T-helper 2 cell treated with Interferon-gamma antibody and Interleukin-4, amounts not matched to agents 5 μg/mL and 100 μg/mL, for 36 hours (primary cell): ENCODE results near the gene RHOG.

Source experiments
- DNase-seq: peaks from one replicate; pipeline ENCODE4 v3.0.0; 2021; ENCODE audit warnings: low spot score
- H3K27ac Mint-ChIP-seq: one replicate; pipeline ENCODE4 v1.8.0; 2021; ENCODE audit warnings: mild to moderate bottlenecking, mixed read lengths
- H3K27me3 Mint-ChIP-seq: one replicate; pipeline ENCODE4 v1.8.0; 2021; ENCODE audit warnings: low read depth, mixed read lengths
- H3K36me3 Mint-ChIP-seq: one replicate; pipeline ENCODE4 v1.8.0; 2021; ENCODE audit warnings: low read depth, mixed read lengths
- H3K4me1 Mint-ChIP-seq: one replicate; pipeline ENCODE4 v1.8.0; 2021; ENCODE audit warnings: low read depth, mixed read lengths
- H3K4me3 Mint-ChIP-seq: one replicate; pipeline ENCODE4 v1.8.0; 2022; ENCODE audit warnings: mild to moderate bottlenecking, moderate library complexity, mixed read lengths
- H3K9me3 Mint-ChIP-seq: one replicate; pipeline ENCODE4 v1.8.0; 2021; ENCODE audit warnings: mixed read lengths

Gene RHOG

GRCh38 chr11:3834664-3835461 is 5.9 kb downstream of the RHOG start:
- Mint-ChIP-seq H3K9me3 (no peaks in the 10 kb centered on the region), H3K36me3 (peaks cover 63% of the 10 kb centered on the region), H3K27ac (peak overlapping the region; percentile 82), H3K27me3 (no peaks in the 10 kb centered on the region), H3K4me1 (peaks cover 77% of the 10 kb centered on the region), H3K4me3 (peak overlapping the region; percentile 99)
- DNase-seq, result no peak

GRCh38 chr11:3834349-3834663 is 6.5 kb downstream of the RHOG start:
- Mint-ChIP-seq H3K36me3 (peaks cover 58% of the 10 kb centered on the region), H3K9me3 (no peaks in the 10 kb centered on the region), H3K27me3 (no peaks in the 10 kb centered on the region), H3K4me3 (peak overlapping the region; percentile 99), H3K27ac (peak overlapping the region; percentile 32), H3K4me1 (peaks cover 71% of the 10 kb centered on the region)
- DNase-seq, result no peak

GRCh38 chr11:3833449-3833848 is 7.3 kb downstream of the RHOG start:
- Mint-ChIP-seq H3K9me3 (no peaks in the 10 kb centered on the region), H3K4me1 (peaks cover 64% of the 10 kb centered on the region), H3K36me3 (peaks cover 51% of the 10 kb centered on the region), H3K27me3 (no peaks in the 10 kb centered on the region), H3K4me3 (peak overlapping the region; percentile 21), H3K27ac (peak overlapping the region; percentile 32)
- no peak for DNase-seq

DNA sequence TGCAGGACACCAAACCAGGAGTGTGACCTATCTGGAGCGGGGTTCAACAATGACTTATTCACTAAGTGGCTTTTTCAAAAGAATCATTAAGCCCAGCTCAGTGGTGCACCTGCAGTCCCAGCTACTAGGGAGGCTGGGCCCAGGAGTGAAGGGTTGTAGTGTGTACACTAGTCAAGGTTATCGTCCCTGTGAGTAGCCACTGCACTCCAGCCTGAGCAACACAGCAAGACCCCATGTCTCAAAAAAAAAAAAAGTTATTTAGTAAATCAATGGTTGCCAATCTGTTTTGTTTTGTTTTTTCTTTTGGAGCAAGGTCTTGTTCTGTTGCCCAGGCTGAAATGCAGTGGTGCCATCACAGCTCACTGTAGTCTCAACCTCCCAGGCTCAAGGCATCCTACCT is 7.9 kb downstream of the RHOG start:
- Mint-ChIP-seq H3K27me3 (no peaks in the 10 kb centered on the region), H3K9me3 (no peaks in the 10 kb centered on the region), H3K36me3 (peaks cover 50% of the 10 kb centered on the region), H3K27ac (peak overlapping the region; percentile 23), H3K4me1 (peaks cover 59% of the 10 kb centered on the region), H3K4me3 (no peak overlapping the region)
- no peak for DNase-seq

DNA sequence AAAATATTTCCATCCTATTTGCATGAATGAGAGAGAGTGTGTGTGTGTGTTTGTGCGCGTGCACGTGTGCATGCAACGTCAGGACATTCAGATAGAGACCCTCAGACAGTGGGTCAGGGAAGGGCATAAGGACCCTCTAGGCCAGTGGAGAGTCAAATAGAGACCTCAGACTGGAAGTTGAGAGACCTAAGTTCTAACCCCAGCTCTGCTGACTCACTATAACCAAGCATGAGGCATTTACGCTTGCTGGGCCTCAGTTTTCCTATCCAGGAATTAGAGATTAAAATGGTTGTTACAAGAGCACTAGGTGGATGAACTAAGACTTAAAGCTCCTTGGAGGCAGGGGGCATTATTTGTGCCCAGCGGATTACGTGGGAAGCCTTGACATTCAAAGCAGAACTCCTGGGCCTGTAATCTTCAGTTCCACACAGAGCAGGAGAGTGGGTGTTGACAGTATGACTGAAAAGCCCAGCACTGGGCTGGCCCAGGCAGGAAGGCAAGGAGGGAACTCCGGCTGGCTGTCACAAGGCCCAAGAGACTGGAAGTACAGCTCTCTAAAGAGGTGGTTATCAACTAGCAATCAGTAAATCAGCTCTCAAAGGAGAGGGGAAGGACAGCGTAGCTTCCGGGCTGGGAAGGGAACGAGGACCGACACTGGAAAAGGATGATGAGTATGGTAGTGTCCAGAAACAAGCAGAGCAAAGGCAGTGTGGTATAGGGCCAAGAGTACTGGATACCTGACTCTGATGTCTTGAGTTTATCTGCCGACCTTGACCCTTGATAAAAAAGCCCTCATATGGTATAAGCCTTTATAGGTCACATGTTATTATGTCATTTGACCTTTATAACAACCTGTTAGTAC is 9.2 kb downstream of the RHOG start:
- Mint-ChIP-seq H3K4me1 (peaks cover 56% of the 10 kb centered on the region), H3K27me3 (no peaks in the 10 kb centered on the region), H3K4me3 (no peak overlapping the region), H3K36me3 (peaks cover 57% of the 10 kb centered on the region), H3K27ac (peak overlapping the region; percentile 74), H3K9me3 (no peaks in the 10 kb centered on the region)
- no peak for DNase-seq

DNA sequence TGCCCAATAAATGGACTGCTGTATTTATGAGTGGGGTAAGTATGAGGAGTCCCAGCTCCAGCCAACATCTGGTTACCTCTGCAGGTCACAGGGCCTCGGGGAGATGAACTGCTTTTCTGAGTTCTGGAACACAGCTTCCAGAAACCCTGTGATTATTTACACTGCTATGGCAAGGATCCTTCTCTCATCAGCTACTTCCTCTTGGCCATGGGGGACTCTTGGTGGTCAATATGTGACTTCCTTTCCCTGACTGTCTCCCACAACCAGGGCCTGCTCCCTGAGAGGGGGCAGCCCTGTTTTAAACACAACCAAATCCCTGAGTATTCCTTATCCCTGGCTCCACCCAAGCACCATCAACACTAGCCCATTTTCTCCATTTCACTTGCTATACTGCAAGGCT is 10.0 kb downstream of the RHOG start:
- no peaks in the 10 kb centered on the region for H3K27me3 Mint-ChIP-seq
- no peak overlapping the region for H3K4me3 Mint-ChIP-seq
- H3K36me3 Mint-ChIP-seq, result peaks cover 66% of the 10 kb centered on the region
- H3K27ac Mint-ChIP-seq, result peak overlapping the region; percentile 65
- DNase-seq, result no peak
- H3K9me3 Mint-ChIP-seq, result no peaks in the 10 kb centered on the region
- peaks cover 58% of the 10 kb centered on the region for H3K4me1 Mint-ChIP-seq

DNA sequence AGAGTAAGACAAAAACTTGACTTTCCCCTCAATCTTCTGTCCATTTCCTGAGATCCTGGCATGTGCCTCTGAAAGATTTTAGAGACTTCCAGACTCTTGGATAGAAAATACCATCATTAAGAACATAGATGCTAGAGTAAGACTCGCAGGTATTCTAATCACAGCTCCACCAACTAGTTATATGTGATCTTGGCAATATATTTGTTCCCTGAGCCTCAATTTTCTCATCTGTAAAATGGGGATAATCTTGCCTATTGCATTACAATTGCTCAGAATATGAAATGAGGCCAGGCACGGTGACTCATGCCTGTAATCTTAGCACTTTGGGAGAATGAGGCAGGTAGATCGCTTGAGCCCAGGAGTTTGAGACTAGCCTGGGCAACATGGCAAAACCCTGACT is 10.7 kb downstream of the RHOG start:
- DNase-seq, result no peak
- H3K27me3 Mint-ChIP-seq, result no peaks in the 10 kb centered on the region
- no peak overlapping the region for H3K4me3 Mint-ChIP-seq
- no peaks in the 10 kb centered on the region for H3K9me3 Mint-ChIP-seq
- H3K27ac Mint-ChIP-seq, result no peak overlapping the region
- H3K4me1 Mint-ChIP-seq, result peaks cover 57% of the 10 kb centered on the region
- H3K36me3 Mint-ChIP-seq, result peaks cover 65% of the 10 kb centered on the region

- H3K27ac Mint-ChIP-seq, result no peak overlapping the region
- peaks cover 46% of the 10 kb centered on the region for H3K4me1 Mint-ChIP-seq
- H3K9me3 Mint-ChIP-seq, result no peaks in the 10 kb centered on the region
- H3K4me3 Mint-ChIP-seq, result no peak overlapping the region
- H3K27me3 Mint-ChIP-seq, result no peaks in the 10 kb centered on the region
- no peak for DNase-seq
- H3K36me3 Mint-ChIP-seq, result peaks cover 59% of the 10 kb centered on the region
These were observed 13.1 kb downstream of the RHOG start for GRCh38 chr11:3827434-3828186.

- Mint-ChIP-seq H3K9me3 (no peaks in the 10 kb centered on the region), H3K4me1 (peaks cover 38% of the 10 kb centered on the region), H3K36me3 (peaks cover 58% of the 10 kb centered on the region), H3K27ac (no peak overlapping the region), H3K27me3 (no peaks in the 10 kb centered on the region), H3K4me3 (no peak overlapping the region)
- DNase-seq, result no peak
These were observed 14.0 kb downstream of the RHOG start for GRCh38 chr11:3826721-3827120.

- no peak for DNase-seq
- Mint-ChIP-seq H3K4me3 (no peak overlapping the region), H3K4me1 (peaks cover 32% of the 10 kb centered on the region), H3K36me3 (peaks cover 48% of the 10 kb centered on the region), H3K9me3 (no peaks in the 10 kb centered on the region), H3K27me3 (no peaks in the 10 kb centered on the region), H3K27ac (peak overlapping the region; percentile 68)
These were observed 15.1 kb downstream of the RHOG start for GRCh38 chr11:3825473-3826154.

DNA sequence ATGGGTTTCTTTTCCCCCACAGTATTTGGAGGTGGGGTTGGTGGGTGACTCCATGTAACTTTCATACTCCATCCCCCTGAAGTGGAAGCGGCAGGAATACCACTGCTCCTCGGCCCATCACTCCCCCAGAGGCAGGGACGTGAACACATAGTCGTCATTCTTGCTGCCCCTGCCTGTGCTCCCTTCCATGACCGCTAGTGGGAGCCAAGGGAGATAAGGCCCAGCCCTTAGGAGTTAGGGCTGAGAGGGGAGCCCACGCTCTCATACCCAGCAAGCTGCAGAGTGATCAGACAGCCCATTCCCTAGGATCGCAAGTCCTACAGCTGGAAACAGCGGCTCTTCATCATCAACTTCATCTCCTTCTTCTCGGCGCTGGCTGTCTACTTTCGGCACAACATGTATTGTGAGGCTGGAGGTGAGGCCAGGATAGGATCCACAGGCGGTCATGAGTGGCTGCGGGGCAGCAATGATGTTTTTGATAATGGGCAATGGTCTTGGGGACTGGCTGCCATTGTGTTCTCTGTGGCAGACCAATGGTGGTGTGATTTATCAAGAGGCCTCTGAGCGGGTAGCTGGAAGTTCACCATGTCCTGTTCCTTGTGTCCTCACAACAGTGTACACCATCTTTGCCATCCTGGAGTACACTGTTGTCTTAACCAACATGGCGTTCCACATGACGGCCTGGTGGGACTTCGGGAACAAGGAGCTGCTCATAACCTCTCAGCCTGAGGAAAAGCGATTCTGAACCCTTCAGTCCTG is 15.9 kb downstream of the RHOG start:
- Mint-ChIP-seq H3K9me3 (no peaks in the 10 kb centered on the region), H3K27ac (peak overlapping the region; percentile 62), H3K4me3 (no peak overlapping the region), H3K36me3 (peaks cover 42% of the 10 kb centered on the region), H3K4me1 (peaks cover 29% of the 10 kb centered on the region), H3K27me3 (no peaks in the 10 kb centered on the region)
- peak; percentile 61 for DNase-seq

GRCh38 chr11:3823762-3824506 is 16.8 kb downstream of the RHOG start:
- no peak for DNase-seq
- Mint-ChIP-seq H3K4me1 (peaks cover 29% of the 10 kb centered on the region), H3K27me3 (no peaks in the 10 kb centered on the region), H3K27ac (no peak overlapping the region), H3K9me3 (no peaks in the 10 kb centered on the region), H3K4me3 (no peak overlapping the region), H3K36me3 (peaks cover 41% of the 10 kb centered on the region)
